PC-9 (cell line): ENCODE measurements around the gene BRI3. TPM values are rescaled to one million over a fixed set of nuclear protein-coding genes. Genes with fewer than 3 reads are reported as not detected.

Source experiments
- BruUV-seq: library from RNA; stranded (reverse); fragments of 400-500 nt; replicated peaks from 2 replicates; lab custom pipeline; 2021; lab: Mats Ljungman, UMichigan
- CTCF ChIA-PET: fragments of 300-600 bp; sonication (Branson Sonifier 250); formaldehyde crosslinking; loops from one replicate; lab custom pipeline; 2022; ENCODE audit warnings: antibody characterized with exemption; lab: Charles Lee
- POLR2A ChIA-PET: fragments of 300-600 bp; sonication (Branson Sonifier 250); formaldehyde crosslinking; loops from one replicate; lab custom pipeline; 2022; ENCODE audit warnings: antibody characterized with exemption; ENCODE audit not compliant: unreplicated experiment; lab: Charles Lee
- DNase-seq, 2 experiments: peaks; one replicate each; pipeline versions ENCODE4 v3.0.0 to v3.0.0-alpha.2; 2015 to 2022; ENCODE audit warnings: mixed read lengths in 1 of 2
- H2AFZ ChIP-seq: fragments of 200-600 bp; sonication (generic); 2 replicates; pipeline ENCODE4 v1.8.1; 2017; ENCODE audit warnings: antibody characterized with exemption
- H3F3A ChIP-seq: fragments of 200-600 bp; sonication (generic); 2 replicates; pipeline ENCODE4 v1.8.1; 2017; ENCODE audit warnings: antibody characterized with exemption, mild to moderate bottlenecking, low read depth; ENCODE audit not compliant: insufficient read depth
- H3K27ac ChIP-seq: fragments of 200-600 bp; sonication (generic); 2 replicates; pipeline ENCODE4 v1.6.1; 2016; ENCODE audit warnings: mixed run types
- H3K27me3 ChIP-seq: fragments of 200-600 bp; sonication (generic); 2 replicates; pipeline ENCODE4 v1.6.1; 2016; ENCODE audit warnings: low read depth, mixed run types; ENCODE audit not compliant: insufficient read depth
- H3K36me3 ChIP-seq: fragments of 200-600 bp; sonication (generic); 2 replicates; pipeline ENCODE4 v1.6.1; 2016; ENCODE audit warnings: low read depth, mixed run types
- H3K4me1 ChIP-seq: fragments of 200-600 bp; sonication (generic); replicated peaks from 2 replicates; pipeline ENCODE4 v1.6.1; 2016; ENCODE audit warnings: mixed run types; ENCODE audit not compliant: insufficient read depth
- H3K4me2 ChIP-seq: fragments of 200-600 bp; sonication (generic); 2 replicates; pipeline ENCODE4 v1.6.1; 2017; ENCODE audit warnings: mixed run types
- H3K4me3 ChIP-seq: fragments of 200-600 bp; sonication (generic); 2 replicates; pipeline ENCODE4 v1.6.1; 2016; ENCODE audit warnings: mixed run types
- H3K79me2 ChIP-seq: fragments of 200-600 bp; sonication (generic); 2 replicates; pipeline ENCODE4 v1.6.1; 2017; ENCODE audit warnings: low read depth, mixed run types
- H3K9me2 ChIP-seq: fragments of 200-600 bp; sonication (generic); 2 replicates; pipeline ENCODE4 v1.8.1; 2017; ENCODE audit warnings: mild to moderate bottlenecking; ENCODE audit not compliant: insufficient read depth
- H3K9me3 ChIP-seq: fragments of 200-600 bp; sonication (generic); 2 replicates; pipeline ENCODE4 v1.8.1; 2016; ENCODE audit warnings: low read depth; ENCODE audit not compliant: insufficient read depth
- H4K20me1 ChIP-seq: fragments of 200-600 bp; sonication (generic); 2 replicates; pipeline ENCODE4 v1.8.1; 2017; ENCODE audit not compliant: insufficient read depth
- CTCF ChIP-seq: fragments of 200-600 bp; sonication (generic); conservative IDR thresholded peaks from 2 replicates; pipeline ENCODE4 v1.6.1; 2017; ENCODE audit warnings: mixed run types, antibody characterized with exemption, mild to moderate bottlenecking, moderate library complexity
- EZH2 ChIP-seq: fragments of 200-600 bp; sonication (generic); IDR thresholded peaks from 2 replicates; pipeline ENCODE4 v1.8.0; 2017; ENCODE audit warnings: antibody characterized with exemption, low read depth
- intact Hi-C: fragments of 100-400 bp; cut with micrococcal nuclease; formaldehyde crosslinking; loops from one replicate; pipeline ENCODE4 v1.10.0; 2022; ENCODE audit not compliant: unreplicated experiment
- total RNA-seq: library from RNA; stranded (reverse); gene quantifications from 2 replicates; pipeline ENCODE4 v1.2.3, GENCODE V29; 2021

The BRI3 gene
- total RNA-seq, 1 experiment from 2014 or later, result 255 TPM

- peaks cover 11% of the 10 kb centered on the region for H3K36me3 ChIP-seq
- no peaks in the 10 kb centered on the region for H3K4me1 ChIP-seq
- no TSS peak for BruUV-seq
- no peak for DNase-seq
- CTCF ChIA-PET, result no interaction called here
- H3K79me2 ChIP-seq, result peaks cover 82% of the 10 kb centered on the region
- H3K9me3 ChIP-seq, result no peaks in the 10 kb centered on the region
- peaks cover 28% of the 10 kb centered on the region; the same call in 1 of the 2 replicates for H4K20me1 ChIP-seq
- H3K27me3 ChIP-seq, result no peaks in the 10 kb centered on the region
- TF ChIP-seq EZH2 (no peak), CTCF (no peak)
- peaks cover 12% of the 10 kb centered on the region; the same call in 1 of the 2 replicates for H3F3A ChIP-seq
- intact Hi-C loops, result no loop called here
- H3K4me2 ChIP-seq, result no peak overlapping the region
- H3K27ac ChIP-seq, result no peak overlapping the region
- no peak overlapping the region for H2AFZ ChIP-seq
- no peak overlapping the region for H3K4me3 ChIP-seq
- POLR2A ChIA-PET, result interaction anchor here (0.6 kb wide), 2 partner anchors 61 to 960 kb away, joined by 3 to 5 read pairs; no protein-coding TSS in a partner anchor
- H3K9me2 ChIP-seq, result no peaks in the 10 kb centered on the region
These were observed 47.8 kb downstream of the BRI3 start for GRCh38 chr7:98329100-98329790.

GRCh38 chr7:98329791-98330373, 48.4 kb downstream of the BRI3 start:
- Histone ChIP-seq H3K9me3 (no peaks in the 10 kb centered on the region), H4K20me1 (peaks cover 22% of the 10 kb centered on the region; the same call in 1 of the 2 replicates), H2AFZ (no peak overlapping the region), H3K27ac (no peak overlapping the region), H3K4me3 (no peak overlapping the region), H3K4me2 (no peak overlapping the region), H3K79me2 (peaks cover 78% of the 10 kb centered on the region), H3K4me1 (no peaks in the 10 kb centered on the region), H3F3A (peaks cover 12% of the 10 kb centered on the region; the same call in 1 of the 2 replicates), H3K36me3 (peaks cover 11% of the 10 kb centered on the region), H3K9me2 (no peaks in the 10 kb centered on the region), H3K27me3 (no peaks in the 10 kb centered on the region)
- no peak for DNase-seq
- ChIA-PET POLR2A (interaction anchor here (0.6 kb wide), 1 partner anchor 959 kb away, joined by 3 read pairs; no protein-coding TSS in a partner anchor), CTCF (no interaction called here)
- intact Hi-C loops, result no loop called here
- TF ChIP-seq EZH2, result no peak
- no peak for TF ChIP-seq CTCF
- no TSS peak for BruUV-seq

GRCh38 chr7:98330926-98331529, 49.5 kb downstream of the BRI3 start:
- DNase-seq, result no peak
- Histone ChIP-seq H3K27ac (no peak overlapping the region), H3K9me3 (no peaks in the 10 kb centered on the region), H3K36me3 (peaks cover 11% of the 10 kb centered on the region), H3K4me2 (no peak overlapping the region), H3K9me2 (no peaks in the 10 kb centered on the region), H3K4me3 (no peak overlapping the region), H3F3A (peaks cover 12% of the 10 kb centered on the region; the same call in 1 of the 2 replicates), H3K4me1 (no peaks in the 10 kb centered on the region), H4K20me1 (peaks cover 22% of the 10 kb centered on the region; the same call in 1 of the 2 replicates), H2AFZ (no peak overlapping the region), H3K79me2 (peaks cover 78% of the 10 kb centered on the region), H3K27me3 (no peaks in the 10 kb centered on the region)
- no TSS peak for BruUV-seq
- CTCF ChIA-PET, result no interaction called here
- POLR2A ChIA-PET, result no interaction called here
- intact Hi-C loops, result no loop called here
- TF ChIP-seq EZH2 (no peak), CTCF (no peak)
